SK-N-SH treated with all-trans-retinoic acid at 6 μM for 48 hours (cell line): Measurements from ENCODE around the gene EFNA1.

Experiments
- CREB5 ChIP-seq: fragments of 250-450 bp; sonication (Bioruptor Pico); IDR thresholded peaks from 2 replicates; pipeline ENCODE4 v1.5.1; 2020; ENCODE audit warnings: low read depth, mild to moderate bottlenecking, moderate library complexity
- CSRNP3 ChIP-seq: fragments of 250-450 bp; sonication (Bioruptor Pico); IDR thresholded peaks from 2 replicates; pipeline ENCODE4 v1.5.1; 2021; ENCODE audit warnings: mild to moderate bottlenecking, moderate library complexity
- RARB ChIP-seq: fragments of 250-450 bp; sonication (Bioruptor Pico); IDR thresholded peaks from 2 replicates; pipeline ENCODE4 v1.8.0; 2021; ENCODE audit warnings: mild to moderate bottlenecking, moderate library complexity
- ZNF8 ChIP-seq: fragments of 450-650 bp; formaldehyde crosslinking; IDR thresholded peaks from 2 replicates; pipeline ENCODE4 v1.5.0; 2020; ENCODE audit warnings: mild to moderate bottlenecking, moderate library complexity

GRCh38 chr1:155136748-155137147 lies 9.1 kb downstream of the EFNA1 start:
- TF ChIP-seq CSRNP3, result no peak
- TF ChIP-seq CREB5 (CRISPR knock-in tag), result no peak
- no peak for TF ChIP-seq ZNF8 (CRISPR knock-in tag)
- no peak for TF ChIP-seq RARB (CRISPR knock-in tag)
